ENCODE data around the gene MAPK14.

DNA sequence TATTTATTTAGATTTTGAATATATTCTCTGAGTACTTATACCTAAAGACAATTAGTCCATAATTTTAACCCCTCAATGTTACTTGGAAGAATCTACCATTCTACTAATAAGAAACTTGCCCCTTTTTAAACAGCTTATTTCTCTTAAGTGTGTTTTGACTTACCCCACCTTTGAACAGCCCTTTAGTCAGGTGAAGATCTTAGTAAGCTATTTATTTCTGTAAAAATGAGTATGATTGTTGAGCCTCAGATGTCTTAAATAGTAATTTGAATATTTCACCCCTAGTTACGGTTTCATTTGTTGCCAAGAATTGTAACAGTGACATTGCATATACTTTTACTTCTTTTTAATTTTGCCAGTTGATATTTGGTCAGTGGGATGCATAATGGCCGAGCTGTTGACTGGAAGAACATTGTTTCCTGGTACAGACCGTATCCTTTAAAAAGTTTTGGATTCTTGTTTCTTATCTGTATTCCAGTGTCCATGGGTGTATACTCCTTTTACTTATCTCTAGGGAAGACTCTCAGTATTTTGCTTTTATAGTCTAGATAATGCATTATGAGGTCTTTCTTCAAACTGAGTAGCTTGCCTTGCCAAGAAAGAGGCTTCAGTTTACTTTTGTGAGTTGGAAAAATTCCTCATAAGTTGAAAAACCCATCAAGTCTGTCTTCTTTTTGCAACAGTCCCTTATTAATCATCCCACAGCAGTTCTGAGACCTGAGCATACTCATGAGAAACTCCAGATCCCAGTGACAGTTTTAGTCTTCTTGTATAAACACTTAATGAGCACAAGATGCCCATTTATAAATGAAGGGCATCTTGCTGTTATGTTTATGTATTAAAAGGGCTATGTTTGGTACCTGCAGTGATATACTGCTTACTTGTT is 48.8 kb downstream of the MAPK14 start:
- no peak for TF ChIP-seq POLR2A (IDR thresholded peaks at IDR 0.05)
- no peak for TF ChIP-seq CTCF (IDR thresholded peaks at IDR 0.05)
